Colonic mucosa (tissue), 4 donors: Measurements from ENCODE around the gene TRIM49D2. TPM values are rescaled to one million over a fixed set of nuclear protein-coding genes. Genes with fewer than 3 reads are reported as not detected.
"Not testable (repeated sequence)": the region's sequence is repeated elsewhere in the genome, so short reads cannot be mapped to it uniquely, and the experiment has no call there.

Source experiments
- DNase-seq: peaks from one replicate; pipeline ENCODE4 v3.0.0-alpha.2; 2020
- H3K27ac ChIP-seq: fragments of 200-600 bp; one replicate; pipeline ENCODE4 v1.8.0; 2021
- H3K27me3 ChIP-seq: fragments of 200-600 bp; one replicate; pipeline ENCODE4 v1.8.0; 2021
- H3K36me3 ChIP-seq: fragments of 200-600 bp; one replicate; pipeline ENCODE4 v1.8.0; 2021
- H3K4me1 ChIP-seq: fragments of 200-600 bp; one replicate; pipeline ENCODE4 v1.8.0; 2021; ENCODE audit warnings: mild to moderate bottlenecking
- H3K4me3 ChIP-seq: fragments of 200-600 bp; one replicate; pipeline ENCODE4 v1.8.0; 2021
- H3K9ac ChIP-seq, 2 donors: one replicate each; pipeline ENCODE4 v1.7.0; 2013; ENCODE audit warnings: control low read depth in 2 of 2, low read depth in 2 of 2, low read length in 2 of 2
- H3K9me3 ChIP-seq: fragments of 200-600 bp; one replicate; pipeline ENCODE4 v1.8.0; 2021
- CTCF ChIP-seq: fragments of 200-600 bp; IDR thresholded peaks from one replicate; pipeline ENCODE4 v1.8.0; 2022; ENCODE audit warnings: antibody characterized with exemption, mild to moderate bottlenecking
- intact Hi-C: fragments of 100-400 bp; cut with DNase I; formaldehyde crosslinking; loops from one replicate; pipeline ENCODE4 v1.14.1; 2022
- total RNA-seq, 2 donors: library from RNA; stranded (reverse); fragmentation: NEBNext Ultra II Directional in 1 of 2; extraction: Animal tissue kit (Norgen Biotek cat#: 25700) in 1 of 2; gene quantifications; one replicate each; pipeline ENCODE4 v1.2.1, GENCODE V29; 2021
- donor health status: healthy.
- donor health status: DM: no; HTN: no; CAD: no.
- donor health status: DM: no; HTN: no; CAD: no.

TRIM49D2 gene
- not detected for total RNA-seq

- H3K27ac ChIP-seq, intact Hi-C loops, H3K4me1 ChIP-seq, H3K27me3 ChIP-seq, H3K36me3 ChIP-seq, DNase-seq, H3K4me3 ChIP-seq, H3K9me3 ChIP-seq, H3K9ac ChIP-seq: not testable (repeated sequence)
Measured at GRCh38 chr11:89923764-89924163, at the start of gene TRIM49D2. Gene TRIM49D2 (plus strand): TSS chr11:89924064. CDS start chr11:89926762, 2,698 bp downstream.

GRCh38 chr11:89877511-89877910, 46.4 kb upstream of the TRIM49D2 start:
- not testable (repeated sequence) for DNase-seq

GRCh38 chr11:89893245-89893644, 30.6 kb upstream of the TRIM49D2 start:
- H3K9me3 ChIP-seq, DNase-seq, H3K36me3 ChIP-seq, H3K4me3 ChIP-seq, intact Hi-C loops, H3K27ac ChIP-seq, H3K27me3 ChIP-seq, H3K4me1 ChIP-seq, H3K9ac ChIP-seq: not testable (repeated sequence)

More at GRCh38 chr11:89877511-89877910, 46.4 kb upstream of the TRIM49D2 start:
- H3K4me3 ChIP-seq, H3K27me3 ChIP-seq, H3K27ac ChIP-seq, intact Hi-C loops, H3K4me1 ChIP-seq, H3K9me3 ChIP-seq, H3K9ac ChIP-seq, H3K36me3 ChIP-seq: not testable (repeated sequence)

- H3K9me3 ChIP-seq, intact Hi-C loops, DNase-seq, H3K4me3 ChIP-seq, H3K36me3 ChIP-seq, H3K4me1 ChIP-seq, H3K9ac ChIP-seq, H3K27me3 ChIP-seq, H3K27ac ChIP-seq: not testable (repeated sequence)
Measured at GRCh38 chr11:89900809-89901208, 23.1 kb upstream of the TRIM49D2 start.

GRCh38 chr11:89922195-89922660, 1.6 kb upstream of the TRIM49D2 start, which contains the start of gene TRIM49D1:
Gene TRIM49D1 (minus strand): TSS chr11:89922245. CDS start chr11:89917710, 4,535 bp downstream.
- Histone ChIP-seq H3K27me3 (no peaks in the 10 kb centered on the region), H3K27ac (no peak within 1 kb of the TSS), H3K36me3 (no peaks in the 10 kb centered on the region), H3K9me3 (no peaks in the 10 kb centered on the region), H3K4me1 (no peaks in the 10 kb centered on the region), H3K4me3 (no peak within 1 kb of the TSS), H3K9ac (no peak within 1 kb of the TSS)
- intact Hi-C loops, result no loop called here
- DNase-seq, result no peak
- no peak for TF ChIP-seq CTCF

- H3K27ac ChIP-seq, H3K9me3 ChIP-seq, DNase-seq, H3K27me3 ChIP-seq, H3K4me3 ChIP-seq, H3K4me1 ChIP-seq, intact Hi-C loops, H3K36me3 ChIP-seq, H3K9ac ChIP-seq: not testable (repeated sequence)
Measured at GRCh38 chr11:89960833-89961232, 37.0 kb downstream of the TRIM49D2 start.

GRCh38 chr11:89965737-89966136, 41.9 kb downstream of the TRIM49D2 start, which contains the start of gene TRIM64:
Gene TRIM64 (plus strand): TSS chr11:89966037. CDS start chr11:89968504, 2,467 bp downstream.
- H3K27me3 ChIP-seq, intact Hi-C loops, H3K9me3 ChIP-seq, H3K4me3 ChIP-seq, H3K36me3 ChIP-seq, H3K4me1 ChIP-seq, H3K9ac ChIP-seq, H3K27ac ChIP-seq, DNase-seq: not testable (repeated sequence)

Other genes starting within 250 kb of the TRIM49D2 start
- gene TRIM77, start 213.8 kb upstream of the TRIM49D2 start, total RNA-seq, result not detected
- gene TRIM49, start 115.5 kb upstream of the TRIM49D2 start, total RNA-seq, result not detected
- not detected for gene TRIM64B, start 45.6 kb upstream of the TRIM49D2 start, total RNA-seq
- gene TRIM49D1, start 1.8 kb upstream of the TRIM49D2 start, total RNA-seq, result not detected
- not detected for gene TRIM64, start 42.0 kb downstream of the TRIM49D2 start, total RNA-seq
- not detected for gene TRIM49C, start 107.0 kb downstream of the TRIM49D2 start, total RNA-seq
- gene UBTFL1, start 161.9 kb downstream of the TRIM49D2 start, total RNA-seq, result not detected
- gene NAALAD2, start 210.6 kb downstream of the TRIM49D2 start, total RNA-seq, result under 1 TPM; 0.25 to 0.61 TPM